Ishikawa (cell line): ENCODE measurements around the gene PKD2.

Source experiments
- CEBPB ChIP-seq: IDR thresholded peaks from 2 replicates; pipeline ENCODE4 v1.6.1; 2012
- CREB1 ChIP-seq: IDR thresholded peaks from 2 replicates; pipeline ENCODE4 v1.6.1; 2012; ENCODE audit warnings: low read depth
- EGR1 ChIP-seq: IDR thresholded peaks from 2 replicates; pipeline ENCODE4 v1.6.1; 2012
- EP300 ChIP-seq: IDR thresholded peaks from 2 replicates; pipeline ENCODE4 v1.6.1; 2012; ENCODE audit warnings: borderline replicate concordance
- FOXM1 ChIP-seq: IDR thresholded peaks from 2 replicates; pipeline ENCODE4 v1.6.1; 2012; ENCODE audit warnings: low read depth, borderline replicate concordance
- MAX ChIP-seq: IDR thresholded peaks from 2 replicates; pipeline ENCODE4 v1.6.1; 2012
- NFIC ChIP-seq: IDR thresholded peaks from 2 replicates; pipeline ENCODE4 v1.6.1; 2012
- RAD21 ChIP-seq: IDR thresholded peaks from 2 replicates; pipeline ENCODE4 v1.6.1; 2012; ENCODE audit warnings: low read depth
- REST ChIP-seq: IDR thresholded peaks from 2 replicates; pipeline ENCODE4 v1.6.1; 2012; ENCODE audit warnings: low read depth, mild to moderate bottlenecking
- TAF1 ChIP-seq: IDR thresholded peaks from 2 replicates; pipeline ENCODE4 v1.6.1; 2012; ENCODE audit warnings: low read depth, mild to moderate bottlenecking
- TCF12 ChIP-seq: IDR thresholded peaks from 2 replicates; pipeline ENCODE4 v1.6.1; 2012; ENCODE audit warnings: low read depth
- TEAD4 ChIP-seq: IDR thresholded peaks from 2 replicates; pipeline ENCODE4 v1.6.1; 2012
- USF1 ChIP-seq: IDR thresholded peaks from 2 replicates; pipeline ENCODE4 v1.6.1; 2012
- YY1 ChIP-seq: IDR thresholded peaks from 2 replicates; pipeline ENCODE4 v1.6.1; 2012; ENCODE audit warnings: low read depth
- ZBTB7A ChIP-seq: IDR thresholded peaks from 2 replicates; pipeline ENCODE4 v1.6.1; 2012; ENCODE audit warnings: low read depth

The PKD2 gene

GRCh38 chr4:88063634-88064296 is 56.3 kb downstream of the PKD2 start:
- TF ChIP-seq ZBTB7A, result no peak
- no peak for TF ChIP-seq RAD21
- TF ChIP-seq REST, result no peak
- TF ChIP-seq MAX, result no peak
- TF ChIP-seq EGR1, result no peak
- TF ChIP-seq CREB1, result no peak
- TF ChIP-seq FOXM1, result no peak
- no peak for TF ChIP-seq YY1
- no peak for TF ChIP-seq TCF12
- no peak for TF ChIP-seq TEAD4

- TF ChIP-seq FOXM1 (no peak), USF1 (no peak), YY1 (no peak), CEBPB (no peak), ZBTB7A (no peak)
These were observed 57.0 kb downstream of the PKD2 start for GRCh38 chr4:88064410-88064809.

- TF ChIP-seq TEAD4, result no peak
- TF ChIP-seq YY1, result no peak
- no peak for TF ChIP-seq NFIC
- no peak for TF ChIP-seq CREB1
- no peak for TF ChIP-seq TCF12
These were observed 62.6 kb downstream of the PKD2 start for GRCh38 chr4:88070031-88070430.

GRCh38 chr4:88075336-88075735 is 67.9 kb downstream of the PKD2 start:
- no peak for TF ChIP-seq EGR1
- TF ChIP-seq REST, result no peak
- TF ChIP-seq RAD21, result no peak
- TF ChIP-seq FOXM1, result no peak
- no peak for TF ChIP-seq NFIC
- TF ChIP-seq TEAD4, result no peak
- TF ChIP-seq TCF12, result no peak
- TF ChIP-seq USF1, result no peak
- no peak for TF ChIP-seq CREB1
- TF ChIP-seq CEBPB, result no peak
- no peak for TF ChIP-seq YY1
- no peak for TF ChIP-seq MAX
- TF ChIP-seq EP300, result no peak
- no peak for TF ChIP-seq TAF1
- TF ChIP-seq ZBTB7A, result no peak

GRCh38 chr4:88077911-88078524 is 70.6 kb downstream of the PKD2 start:
- TF ChIP-seq CREB1 (no peak), EGR1 (no peak), FOXM1 (no peak), TEAD4 (no peak), ZBTB7A (no peak), USF1 (no peak)

GRCh38 chr4:88078579-88078978 is 71.1 kb downstream of the PKD2 start:
- no peak for TF ChIP-seq MAX
- no peak for TF ChIP-seq YY1
- TF ChIP-seq TCF12, result no peak
- TF ChIP-seq EP300, result no peak
- no peak for TF ChIP-seq RAD21
